GM12873 (cell line): ENCODE measurements around the gene TBX20.

ENCODE experiments used
- CTCF ChIP-seq: IDR thresholded peaks from 2 replicates; pipeline ENCODE4 v1.5.1; 2012; ENCODE audit warnings: low read depth, mild to moderate bottlenecking, moderate library complexity, low read length, control low read depth; ENCODE audit not compliant: insufficient read depth; ENCODE audit errors: missing control alignments

The TBX20 gene

GRCh38 chr7:35253710-35254495 is at the start of gene TBX20:
TSS of gene TBX20 (minus strand) at chr7:35254100. CDS start at chr7:35253620, 480 bp downstream.
- TF ChIP-seq CTCF = no peak

- no peak for TF ChIP-seq CTCF
Observed at GRCh38 chr7:35289376-35289775, 35.5 kb upstream of the TBX20 start.

- TF ChIP-seq CTCF = no peak
Observed at GRCh38 chr7:35286986-35287385, 33.1 kb upstream of the TBX20 start.

GRCh38 chr7:35286422-35286821 is 32.5 kb upstream of the TBX20 start:
- no peak for TF ChIP-seq CTCF

GRCh38 chr7:35285799-35286198 is 31.9 kb upstream of the TBX20 start:
- no peak for TF ChIP-seq CTCF

GRCh38 chr7:35280902-35281301 is 27.0 kb upstream of the TBX20 start:
- no peak for TF ChIP-seq CTCF

GRCh38 chr7:35277359-35277758 is 23.5 kb upstream of the TBX20 start:
- no peak for TF ChIP-seq CTCF
